NT2/D1 (cell line): Measurements from ENCODE around the gene TBC1D22A.
"Not testable (repeated sequence)": the region's sequence is repeated elsewhere in the genome, so short reads cannot be mapped to it uniquely, and the experiment has no call there.

Experiments
- DNase-seq: peaks from one replicate; pipeline ENCODE4 v3.0.0-alpha.2; 2011; ENCODE audit warnings: low read depth, low spot score
- H3K27me3 ChIP-seq: 2 replicates; pipeline ENCODE4 v1.6.0; 2011; ENCODE audit warnings: mild to moderate bottlenecking; ENCODE audit not compliant: insufficient read length, insufficient read depth
- H3K36me3 ChIP-seq: 2 replicates; pipeline ENCODE4 v1.6.1; 2011; ENCODE audit warnings: mild to moderate bottlenecking, low read length, mixed read lengths; ENCODE audit not compliant: insufficient read depth, insufficient read length
- H3K4me1 ChIP-seq: 2 replicates; pipeline ENCODE4 v1.5.1; 2011; ENCODE audit not compliant: insufficient read depth, insufficient read length
- H3K4me3 ChIP-seq: 2 replicates; pipeline ENCODE4 v1.5.1; 2011; ENCODE audit warnings: low read depth; ENCODE audit not compliant: insufficient read length
- H3K9ac ChIP-seq: 2 replicates; pipeline ENCODE4 v1.6.0; 2011; ENCODE audit warnings: low read depth; ENCODE audit not compliant: insufficient read length
- H3K9me3 ChIP-seq: 2 replicates; pipeline ENCODE4 v1.5.1; 2011; ENCODE audit warnings: mild to moderate bottlenecking, low read length; ENCODE audit not compliant: insufficient read depth
- SUZ12 ChIP-seq: IDR thresholded peaks from 2 replicates; pipeline ENCODE4 v1.6.1; 2011; ENCODE audit not compliant: insufficient read length, insufficient read depth; ENCODE audit errors: extremely low read depth
- YY1 ChIP-seq: IDR thresholded peaks from 2 replicates; pipeline ENCODE4 v1.6.1; 2011; ENCODE audit not compliant: insufficient read length, insufficient read depth
- ZNF274 ChIP-seq: IDR thresholded peaks from 2 replicates; pipeline ENCODE4 v1.6.1; 2011; ENCODE audit warnings: mild to moderate bottlenecking, low read depth, low read length

Gene TBC1D22A

GRCh38 chr22:47114813-47115517 lies 352.5 kb downstream of the TBC1D22A start:
- Histone ChIP-seq H3K4me1 (peaks cover 3% of the 10 kb centered on the region), H3K9ac (no peak overlapping the region), H3K36me3 (peaks cover 6% of the 10 kb centered on the region), H3K27me3 (no peaks in the 10 kb centered on the region), H3K9me3 (no peaks in the 10 kb centered on the region), H3K4me3 (no peak overlapping the region)
- TF ChIP-seq YY1 (no peak), SUZ12 (no peak), ZNF274 (no peak)
- no peak for DNase-seq

GRCh38 chr22:47115518-47115890 lies 353.1 kb downstream of the TBC1D22A start:
- no peak overlapping the region for H3K4me3 ChIP-seq
- TF ChIP-seq SUZ12 (no peak), YY1 (no peak), ZNF274 (no peak)

DNA sequence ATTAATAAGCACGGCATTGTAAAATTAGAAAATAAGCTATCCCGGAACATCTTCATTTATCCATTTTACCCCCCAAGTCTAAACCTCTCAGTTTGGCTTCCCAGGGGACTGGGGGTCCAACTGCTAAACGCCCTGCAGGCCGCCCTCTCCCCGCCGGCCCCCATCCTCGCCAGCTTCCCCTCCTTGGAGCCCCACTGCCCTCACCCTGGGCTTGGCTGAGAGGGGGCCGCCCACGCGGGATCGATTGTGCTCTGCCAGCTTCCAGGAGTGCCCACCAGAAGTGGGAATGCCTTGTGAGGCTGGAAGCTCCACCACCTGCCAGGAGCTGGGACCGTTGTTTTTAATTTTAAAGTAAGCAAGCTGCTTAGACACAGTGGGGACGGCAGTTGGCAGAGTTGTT lies 353.5 kb downstream of the TBC1D22A start:
- no peaks in the 10 kb centered on the region for H3K9me3 ChIP-seq
- TF ChIP-seq ZNF274 (no peak), YY1 (no peak), SUZ12 (no peak)

More at GRCh38 chr22:47115518-47115890, 353.1 kb downstream of the TBC1D22A start:
- Histone ChIP-seq H3K36me3 (peaks cover 6% of the 10 kb centered on the region), H3K9ac (no peak overlapping the region), H3K27me3 (no peaks in the 10 kb centered on the region), H3K9me3 (no peaks in the 10 kb centered on the region), H3K4me1 (peaks cover 3% of the 10 kb centered on the region)
- DNase-seq = no peak

DNA sequence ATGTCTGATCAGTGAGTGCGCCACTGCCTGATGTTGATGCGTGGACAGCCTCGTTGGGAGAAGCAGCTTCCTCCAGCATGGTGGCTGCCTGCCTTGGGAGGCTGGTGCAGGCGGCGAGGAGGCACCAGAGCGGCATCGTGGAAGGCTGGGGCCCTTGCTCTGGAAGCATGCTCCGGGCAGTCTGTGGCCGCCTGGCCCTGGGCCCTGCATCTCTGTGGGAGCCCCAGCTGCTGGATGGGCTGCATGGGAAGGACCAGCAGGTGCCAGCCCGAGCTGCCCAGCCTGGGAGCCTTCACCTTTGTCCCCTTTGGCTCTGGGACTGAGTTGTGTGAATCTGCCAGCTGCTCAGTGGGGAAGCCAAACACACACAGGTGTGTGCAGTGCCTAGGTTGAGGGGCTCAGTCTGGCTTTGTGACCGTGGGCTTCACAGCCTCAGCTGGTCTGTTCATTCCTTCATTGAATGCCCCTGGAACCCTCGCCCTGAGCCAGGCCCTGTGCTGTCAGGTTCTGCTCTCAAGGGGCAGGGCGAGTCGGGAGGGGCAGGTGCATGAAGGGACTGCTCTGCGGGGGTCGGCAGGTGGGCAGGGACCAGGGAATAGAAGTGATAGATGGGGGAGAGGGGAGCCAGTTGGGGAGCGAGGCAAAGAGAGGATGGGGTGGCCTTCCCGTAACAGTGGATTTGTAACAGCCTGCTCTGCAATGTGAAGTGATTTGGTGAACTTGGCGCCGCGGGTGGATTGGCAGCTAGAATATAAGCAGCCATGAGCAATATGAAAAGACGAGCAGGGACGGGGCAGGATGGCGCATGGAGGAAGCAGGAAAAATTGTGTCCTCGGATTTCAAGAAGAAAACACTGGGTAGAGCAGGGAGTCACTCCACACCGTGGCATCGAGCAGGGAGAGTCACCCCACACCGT lies 354.2 kb downstream of the TBC1D22A start:
- H3K9me3 ChIP-seq = no peaks in the 10 kb centered on the region
- H3K4me1 ChIP-seq = peaks cover 1% of the 10 kb centered on the region
- DNase-seq = no peak
- no peak for TF ChIP-seq YY1
- TF ChIP-seq SUZ12 = no peak
- TF ChIP-seq ZNF274 = no peak
- no peak overlapping the region for H3K4me3 ChIP-seq
- peaks cover 5% of the 10 kb centered on the region for H3K36me3 ChIP-seq
- no peaks in the 10 kb centered on the region for H3K27me3 ChIP-seq
- H3K9ac ChIP-seq = no peak overlapping the region

More for the DNA sequence above, 353.5 kb downstream of the TBC1D22A start:
- Histone ChIP-seq H3K27me3 (no peaks in the 10 kb centered on the region), H3K4me1 (peaks cover 3% of the 10 kb centered on the region), H3K4me3 (no peak overlapping the region), H3K36me3 (peaks cover 6% of the 10 kb centered on the region), H3K9ac (no peak overlapping the region)
- no peak for DNase-seq

DNA sequence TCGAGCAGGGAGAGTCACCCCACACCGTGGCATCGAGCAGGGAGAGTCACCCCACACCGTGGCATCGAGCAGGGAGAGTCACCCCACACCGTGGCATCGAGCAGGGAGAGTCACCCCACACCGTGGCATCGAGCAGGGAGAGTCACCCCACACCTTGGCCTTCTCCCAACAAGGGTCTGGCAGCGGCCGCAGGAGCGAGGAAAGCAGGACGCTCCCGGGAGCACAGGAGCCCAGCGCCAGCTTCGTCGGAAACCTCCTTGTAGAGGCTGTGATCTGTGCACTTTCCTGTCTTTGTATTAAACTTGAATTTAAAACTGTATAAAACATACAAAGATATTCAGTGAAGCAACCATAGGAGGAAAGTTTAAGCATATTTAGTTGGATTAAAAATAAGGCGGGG lies 355.0 kb downstream of the TBC1D22A start:
- H3K27me3 ChIP-seq, H3K9ac ChIP-seq, H3K9me3 ChIP-seq, H3K4me3 ChIP-seq, H3K4me1 ChIP-seq, DNase-seq, H3K36me3 ChIP-seq: not testable (repeated sequence)

GRCh38 chr22:47119181-47119580 lies 356.7 kb downstream of the TBC1D22A start:
- H3K4me1 ChIP-seq = peaks cover 3% of the 10 kb centered on the region
- no peak overlapping the region for H3K9ac ChIP-seq
- H3K9me3 ChIP-seq = no peaks in the 10 kb centered on the region
- TF ChIP-seq SUZ12 = no peak
- TF ChIP-seq YY1 = no peak
- no peak for TF ChIP-seq ZNF274
- H3K27me3 ChIP-seq = no peaks in the 10 kb centered on the region
- no peak for DNase-seq
- H3K4me3 ChIP-seq = no peak overlapping the region
- H3K36me3 ChIP-seq = no peaks in the 10 kb centered on the region

GRCh38 chr22:47120399-47120798 lies 357.9 kb downstream of the TBC1D22A start:
- H3K9me3 ChIP-seq = no peaks in the 10 kb centered on the region
- no peak for TF ChIP-seq YY1
- TF ChIP-seq SUZ12 = no peak
- TF ChIP-seq ZNF274 = no peak
- no peak for DNase-seq
- H3K4me1 ChIP-seq = peaks cover 6% of the 10 kb centered on the region
- H3K36me3 ChIP-seq = no peaks in the 10 kb centered on the region
- no peak overlapping the region for H3K4me3 ChIP-seq
- no peaks in the 10 kb centered on the region for H3K27me3 ChIP-seq
- H3K9ac ChIP-seq = no peak overlapping the region
